ENCODE data around the gene ATL2. TPM values are rescaled to one million over a fixed set of nuclear protein-coding genes. Genes with fewer than 3 reads are reported as not detected.

The ATL2 gene
- total and polyA plus RNA-seq, 9 donors, result 47.9 to 149 (median 88.6) TPM

DNA sequence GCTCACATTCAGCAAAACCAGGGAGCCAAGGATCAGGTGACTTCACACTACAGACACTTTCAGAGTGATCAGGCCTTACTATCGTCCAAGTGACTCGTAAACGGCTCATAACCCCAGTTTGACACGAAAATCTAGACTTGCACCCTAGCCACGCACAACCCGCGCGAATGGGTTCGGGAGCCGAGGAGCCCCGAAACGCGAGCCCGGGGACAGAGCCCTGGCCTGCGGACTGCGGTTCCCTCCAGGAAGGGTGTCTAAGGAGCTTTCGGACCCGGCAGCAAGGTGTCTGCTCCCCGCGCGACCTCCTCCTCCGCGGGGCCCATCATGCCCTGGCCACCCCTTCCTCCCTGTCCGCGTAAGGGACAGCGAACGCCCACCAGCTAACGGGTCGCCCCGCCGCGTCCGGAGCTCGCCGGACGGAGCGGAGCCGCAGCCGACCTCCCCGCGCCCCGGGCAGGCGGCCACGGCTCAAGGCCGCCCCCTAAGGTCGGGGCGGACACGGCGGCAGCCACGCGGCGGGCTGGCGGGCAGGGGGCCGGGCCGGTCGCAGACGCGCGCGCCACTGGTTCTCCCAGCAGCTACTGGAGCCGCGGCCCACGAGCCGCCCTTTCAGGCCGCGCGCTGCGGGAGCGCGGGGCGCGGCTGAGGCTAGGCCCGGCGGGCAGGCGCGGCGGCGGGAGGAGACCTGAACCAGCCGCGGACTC lies 575 bp downstream of the ATL2 start:
- peak; percentile 11 for TF ChIP-seq POLR2A (IDR thresholded peaks at IDR 0.05)
- TF ChIP-seq EP300 (IDR thresholded peaks at IDR 0.05), result no peak
- TF ChIP-seq, protein P1, sequence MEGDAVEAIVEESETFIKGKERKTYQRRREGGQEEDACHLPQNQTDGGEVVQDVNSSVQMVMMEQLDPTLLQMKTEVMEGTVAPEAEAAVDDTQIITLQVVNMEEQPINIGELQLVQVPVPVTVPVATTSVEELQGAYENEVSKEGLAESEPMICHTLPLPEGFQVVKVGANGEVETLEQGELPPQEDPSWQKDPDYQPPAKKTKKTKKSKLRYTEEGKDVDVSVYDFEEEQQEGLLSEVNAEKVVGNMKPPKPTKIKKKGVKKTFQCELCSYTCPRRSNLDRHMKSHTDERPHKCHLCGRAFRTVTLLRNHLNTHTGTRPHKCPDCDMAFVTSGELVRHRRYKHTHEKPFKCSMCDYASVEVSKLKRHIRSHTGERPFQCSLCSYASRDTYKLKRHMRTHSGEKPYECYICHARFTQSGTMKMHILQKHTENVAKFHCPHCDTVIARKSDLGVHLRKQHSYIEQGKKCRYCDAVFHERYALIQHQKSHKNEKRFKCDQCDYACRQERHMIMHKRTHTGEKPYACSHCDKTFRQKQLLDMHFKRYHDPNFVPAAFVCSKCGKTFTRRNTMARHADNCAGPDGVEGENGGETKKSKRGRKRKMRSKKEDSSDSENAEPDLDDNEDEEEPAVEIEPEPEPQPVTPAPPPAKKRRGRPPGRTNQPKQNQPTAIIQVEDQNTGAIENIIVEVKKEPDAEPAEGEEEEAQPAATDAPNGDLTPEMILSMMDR (IDR thresholded peaks at IDR 0.05), result peak in 2 of 3 donors; percentile 66
- H3K36me3 ChIP-seq, result no peaks in the 10 kb centered on the region
- H3K9me3 ChIP-seq, result no peaks in the 10 kb centered on the region
- peak overlapping the region; percentile 94 to 100 for H3K27ac ChIP-seq
- intact Hi-C loops (cut with DNase I), result loop anchor here (10.0 kb wide), 4 partner anchors 128 to 228 kb away; partner anchors contain the start of gene HNRNPLL (in 1 of the 4)
- peak overlapping the region; percentile 73 for H3K4me3 ChIP-seq
- peaks cover 3% of the 10 kb centered on the region for H3K4me1 ChIP-seq (ENCODE audit: insufficient read depth)
- H3K27me3 ChIP-seq, result no peaks in the 10 kb centered on the region
- DNase-seq, result peak; percentile 55 to 81 (median 67)
- 0 to 1% (median 1%) methylated on average over 18 to 80 of the region's 80 CpGs for whole genome bisulfite sequencing, 3 donors

DNA sequence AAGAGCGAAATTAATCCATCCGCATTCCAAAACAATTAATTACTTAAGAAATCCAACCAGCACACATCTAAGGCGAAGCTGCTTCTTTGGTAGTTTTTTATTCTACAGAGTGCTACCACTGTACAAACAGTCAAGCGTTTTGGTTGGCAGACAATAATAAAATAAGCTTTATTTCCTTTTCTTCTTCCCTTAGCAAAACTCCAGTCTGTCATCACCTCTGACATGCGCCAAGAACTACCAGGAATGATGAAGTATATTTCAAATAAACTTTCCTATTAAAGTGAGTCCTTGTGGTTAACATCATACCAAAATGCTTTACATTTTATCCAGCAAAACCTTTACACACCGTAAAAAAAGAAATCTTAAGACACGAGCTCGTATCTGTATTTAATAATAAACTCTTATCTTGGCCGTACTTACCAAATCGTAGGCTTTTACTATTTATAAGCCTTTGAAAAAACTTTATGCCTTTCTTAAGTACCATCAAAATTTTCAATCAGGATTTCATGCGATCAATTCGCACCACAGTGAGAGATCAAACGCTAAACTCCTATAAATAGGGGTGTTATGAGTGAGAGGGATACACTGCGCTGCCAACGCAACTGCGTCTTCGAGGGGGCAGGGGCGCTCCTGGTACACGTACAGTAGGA lies 1.3 kb downstream of the ATL2 start:
- intact Hi-C loops (cut with DNase I), result loop anchor here (10.0 kb wide), 4 partner anchors 129 to 229 kb away; partner anchors contain the start of gene HNRNPLL (in 1 of the 4)
- H3K9me3 ChIP-seq, result no peaks in the 10 kb centered on the region
- peak overlapping the region; percentile 73 for H3K4me3 ChIP-seq
- WGBS, 3 donors, result 2 to 6% (median 4%) methylated on average over 19 of the region's 19 CpGs
- H3K27ac ChIP-seq, result peak overlapping the region; percentile 94 to 100
- peaks cover 5% of the 10 kb centered on the region for H3K4me1 ChIP-seq (ENCODE audit: insufficient read depth)
- peak; percentile 60 to 74 (median 67) for DNase-seq
- TF ChIP-seq, protein P1 (IDR thresholded peaks at IDR 0.05), result no peak
- TF ChIP-seq POLR2A (IDR thresholded peaks at IDR 0.05), result no peak
- TF ChIP-seq EP300 (IDR thresholded peaks at IDR 0.05), result no peak
- no peaks in the 10 kb centered on the region for H3K36me3 ChIP-seq
- no peaks in the 10 kb centered on the region for H3K27me3 ChIP-seq

DNA sequence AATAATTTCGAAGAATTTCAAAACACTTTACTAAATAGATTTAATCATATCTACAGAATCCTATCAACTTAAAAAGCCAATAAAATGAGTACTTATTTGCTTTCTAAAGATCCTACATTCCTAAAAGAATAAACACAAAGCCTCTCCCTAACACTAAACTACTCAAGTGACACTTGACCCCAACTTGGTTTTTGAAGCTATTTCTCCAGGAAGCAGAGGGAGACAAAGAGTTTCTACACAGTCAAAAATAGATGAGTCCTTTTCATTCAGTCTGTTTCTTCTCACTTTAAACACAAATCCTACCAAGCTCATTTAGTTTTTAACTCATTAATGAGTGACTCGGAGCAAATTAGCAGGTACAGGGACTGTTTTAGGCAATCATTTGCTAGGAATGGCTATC lies 2.1 kb downstream of the ATL2 start:
- TF ChIP-seq EP300 (IDR thresholded peaks at IDR 0.05), result no peak
- TF ChIP-seq, protein P1 (IDR thresholded peaks at IDR 0.05), result no peak
- TF ChIP-seq POLR2A (IDR thresholded peaks at IDR 0.05), result no peak
- peak overlapping the region; percentile 73 for H3K4me3 ChIP-seq
- intact Hi-C loops (cut with DNase I), result loop anchor here (10.0 kb wide), 4 partner anchors 130 to 230 kb away; partner anchors contain the start of gene HNRNPLL (in 1 of the 4)
- H3K27ac ChIP-seq, result peak overlapping the region in 1 of 2 donors; percentile 15
- H3K9me3 ChIP-seq, result no peaks in the 10 kb centered on the region
- H3K4me1 ChIP-seq (ENCODE audit: insufficient read depth), result peaks cover 5% of the 10 kb centered on the region
- H3K36me3 ChIP-seq, result no peaks in the 10 kb centered on the region
- 28 to 61% (median 31%) methylated on average over 2 of the region's 2 CpGs for WGBS, 3 donors
- H3K27me3 ChIP-seq, result no peaks in the 10 kb centered on the region
- no peak for DNase-seq

DNA sequence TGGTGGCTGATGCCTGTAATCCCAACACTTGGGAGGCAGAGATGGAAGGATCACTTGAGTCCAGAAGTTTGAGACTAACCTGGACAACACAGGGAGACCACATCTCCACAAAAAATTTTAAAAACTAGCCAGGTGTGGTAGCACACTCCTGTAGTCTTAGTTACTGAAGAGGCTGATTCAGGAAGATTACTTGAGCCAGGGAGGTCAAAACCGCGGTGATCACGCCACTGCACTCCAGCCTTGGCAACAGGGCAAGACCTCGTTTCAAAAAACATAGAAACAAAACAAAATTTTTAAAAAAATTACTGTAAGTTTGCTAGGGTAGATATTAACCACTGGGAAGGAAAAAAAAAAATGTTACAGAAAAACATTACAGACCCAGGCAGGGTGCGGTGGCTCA lies 5.8 kb downstream of the ATL2 start:
- TF ChIP-seq, protein P1 (IDR thresholded peaks at IDR 0.05), result no peak
- TF ChIP-seq POLR2A (IDR thresholded peaks at IDR 0.05) (no peak), EP300 (IDR thresholded peaks at IDR 0.05) (no peak)
- H3K27me3 ChIP-seq, result no peaks in the 10 kb centered on the region
- H3K27ac ChIP-seq, result no peak overlapping the region
- H3K4me3 ChIP-seq, result no peak overlapping the region
- 29 to 60% (median 44%) methylated on average over 5 of the region's 5 CpGs for WGBS, 3 donors
- no peaks in the 10 kb centered on the region for H3K9me3 ChIP-seq
- H3K36me3 ChIP-seq, result no peaks in the 10 kb centered on the region
- intact Hi-C loops (cut with DNase I), result loop anchor here (10.0 kb wide), 4 partner anchors 134 to 234 kb away; partner anchors contain the start of gene HNRNPLL (in 1 of the 4)
- peaks cover 8% of the 10 kb centered on the region for H3K4me1 ChIP-seq (ENCODE audit: insufficient read depth)
- no peak for DNase-seq
